Tibial artery (tissue), 4 donors: ENCODE data around the gene MRC2.
A peak's percentile ranks its signal among the peaks of the same experiment; 100 is the strongest.

Source experiments
- DNase-seq, 2 donors: peaks; one replicate each; pipeline ENCODE4 v3.0.0-alpha.2; 2019
- H3K27ac ChIP-seq, 2 donors: fragments of 200-600 bp; sonication (generic) in 1 of 2; 1 replicate in 1 of 2; 2 replicates in 1 of 2; pipeline ENCODE4 v1.5.1; 2018 to 2019; ENCODE audit warnings: mild to moderate bottlenecking in 1 of 2
- H3K27me3 ChIP-seq, 2 donors: fragments of 200-600 bp; sonication (generic) in 1 of 2; one replicate each; pipeline versions ENCODE4 v1.5.1 to v1.6.0; 2016 to 2019
- H3K36me3 ChIP-seq, 3 donors: fragments of 200-600 bp; sonication (generic) in 2 of 3; one replicate each; pipeline ENCODE4 v1.5.1; 2016 to 2019; ENCODE audit warnings: mild to moderate bottlenecking in 2 of 3
- H3K4me1 ChIP-seq, 4 donors: fragments of 200-600 bp; sonication (generic) in 2 of 4; 1 replicate in 3 of 4; 2 replicates in 1 of 4; pipeline ENCODE4 v1.5.1; 2016 to 2019
- H3K4me3 ChIP-seq, 2 donors: fragments of 200-600 bp; sonication (generic) in 1 of 2; 1 replicate in 1 of 2; 2 replicates in 1 of 2; pipeline ENCODE4 v1.5.1; 2018 to 2019; ENCODE audit warnings: mild to moderate bottlenecking in 2 of 2
- H3K9me3 ChIP-seq, 3 donors: fragments of 200-600 bp; sonication (generic) in 1 of 3; one replicate each; pipeline ENCODE4 v1.5.1; 2016 to 2019
- CTCF ChIP-seq, 2 experiments: fragments of 200-600 bp in 1 of 2; fragments of 450-650 bp in 1 of 2; IDR thresholded peaks; one replicate each; pipeline ENCODE4 v1.5.1; 2017 to 2019; ENCODE audit warnings: antibody characterized with exemption in 2 of 2, mild to moderate bottlenecking in 1 of 2, moderate library complexity in 1 of 2
- intact Hi-C: fragments of 100-400 bp; cut with DNase I; formaldehyde crosslinking; loops from one replicate; pipeline ENCODE4 v1.15.0; 2023; ENCODE audit warnings: low total_unique reads

The MRC2 gene

GRCh38 chr17:62666061-62666800, 38.8 kb downstream of the MRC2 start:
- H3K36me3 ChIP-seq = peaks cover 0 to 23% (median 10%) of the 10 kb centered on the region in 3 donors
- DNase-seq = peak in 1 of 2 donors; percentile 48
- intact Hi-C loops = no loop called here
- H3K4me1 ChIP-seq = no peaks in the 10 kb centered on the region
- no peak overlapping the region for H3K27ac ChIP-seq
- no peak for TF ChIP-seq CTCF (IDR thresholded peaks at IDR 0.05)
- no peaks in the 10 kb centered on the region for H3K9me3 ChIP-seq
- no peak overlapping the region for H3K4me3 ChIP-seq
- no peaks in the 10 kb centered on the region for H3K27me3 ChIP-seq

- TF ChIP-seq CTCF (IDR thresholded peaks at IDR 0.05) = no peak
- no peak overlapping the region for H3K27ac ChIP-seq
- H3K4me3 ChIP-seq = no peak overlapping the region
- peaks cover 0 to 23% (median 10%) of the 10 kb centered on the region in 3 donors for H3K36me3 ChIP-seq
- H3K27me3 ChIP-seq = no peaks in the 10 kb centered on the region
- intact Hi-C loops = no loop called here
- peak in 1 of 2 donors; percentile 59 for DNase-seq
- H3K9me3 ChIP-seq = no peaks in the 10 kb centered on the region
- H3K4me1 ChIP-seq = peaks cover 0 to 4% (median 0%) of the 10 kb centered on the region in 4 donors
These were observed 39.5 kb downstream of the MRC2 start for GRCh38 chr17:62666801-62667591.

- no peak overlapping the region for H3K27ac ChIP-seq
- H3K4me1 ChIP-seq = peaks cover 0 to 4% (median 0%) of the 10 kb centered on the region in 4 donors
- H3K9me3 ChIP-seq = no peaks in the 10 kb centered on the region
- no peaks in the 10 kb centered on the region for H3K27me3 ChIP-seq
- no peak for TF ChIP-seq CTCF (IDR thresholded peaks at IDR 0.05)
- intact Hi-C loops = no loop called here
- no peak overlapping the region for H3K4me3 ChIP-seq
- DNase-seq = peak in 1 of 2 donors; percentile 37
- H3K36me3 ChIP-seq = peaks cover 0 to 23% (median 10%) of the 10 kb centered on the region in 3 donors
These were observed 40.8 kb downstream of the MRC2 start for GRCh38 chr17:62668091-62668804.

- peak in 1 of 2 donors; percentile 42 for DNase-seq
- Histone ChIP-seq H3K9me3 (no peaks in the 10 kb centered on the region), H3K4me3 (no peak overlapping the region), H3K27ac (no peak overlapping the region), H3K4me1 (peaks cover 0 to 14% (median 0%) of the 10 kb centered on the region in 4 donors), H3K36me3 (peaks cover 0 to 31% (median 13%) of the 10 kb centered on the region in 3 donors), H3K27me3 (no peaks in the 10 kb centered on the region)
- intact Hi-C loops = no loop called here
- TF ChIP-seq CTCF (IDR thresholded peaks at IDR 0.05) = no peak
These were observed 42.8 kb downstream of the MRC2 start for GRCh38 chr17:62670202-62670821.

- intact Hi-C loops = no loop called here
- Histone ChIP-seq H3K4me3 (no peak overlapping the region), H3K4me1 (peaks cover 0 to 15% (median 0%) of the 10 kb centered on the region in 4 donors), H3K9me3 (no peaks in the 10 kb centered on the region), H3K36me3 (peaks cover 0 to 34% (median 21%) of the 10 kb centered on the region in 3 donors), H3K27me3 (no peaks in the 10 kb centered on the region), H3K27ac (no peak overlapping the region)
- TF ChIP-seq CTCF (IDR thresholded peaks at IDR 0.05) = no peak
- DNase-seq = no peak
These were observed 44.1 kb downstream of the MRC2 start for GRCh38 chr17:62671553-62671952.
